Head of caudate nucleus (tissue), 42 donors: ENCODE measurements around the gene NENF.

Experiments used
- DNase-seq, 42 donors: peaks; one replicate each; pipeline versions ENCODE4 v3.0.0 to v3.0.0-alpha.2; 2020 to 2021; ENCODE audit warnings: mixed read lengths in 7 of 42
- intact Hi-C: fragments of 100-400 bp; cut with DNase I; formaldehyde crosslinking; loops from one replicate; pipeline ENCODE4 v1.15.0; 2022

Gene NENF

DNA sequence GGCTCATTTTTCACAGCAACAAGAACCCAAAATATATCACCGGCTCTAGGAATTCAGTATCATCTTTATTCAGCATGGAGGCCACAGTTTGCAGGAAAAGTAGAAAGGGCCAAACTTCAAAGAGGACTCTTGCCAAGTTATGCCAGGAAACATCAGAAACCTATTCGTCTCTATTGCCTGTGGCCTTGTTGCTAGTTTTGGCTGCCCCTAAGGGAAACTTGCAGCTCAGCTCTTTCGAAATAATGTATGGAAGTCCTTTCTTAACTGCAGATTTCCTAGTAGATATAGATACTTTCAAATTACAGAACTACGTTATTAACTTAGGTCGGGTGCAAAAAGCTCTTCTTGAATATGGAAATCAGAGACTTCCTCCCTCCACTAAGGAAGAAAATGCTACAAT is 4.2 kb upstream of the NENF start:
- intact Hi-C loops, result no loop called here
- no peak for DNase-seq

DNA sequence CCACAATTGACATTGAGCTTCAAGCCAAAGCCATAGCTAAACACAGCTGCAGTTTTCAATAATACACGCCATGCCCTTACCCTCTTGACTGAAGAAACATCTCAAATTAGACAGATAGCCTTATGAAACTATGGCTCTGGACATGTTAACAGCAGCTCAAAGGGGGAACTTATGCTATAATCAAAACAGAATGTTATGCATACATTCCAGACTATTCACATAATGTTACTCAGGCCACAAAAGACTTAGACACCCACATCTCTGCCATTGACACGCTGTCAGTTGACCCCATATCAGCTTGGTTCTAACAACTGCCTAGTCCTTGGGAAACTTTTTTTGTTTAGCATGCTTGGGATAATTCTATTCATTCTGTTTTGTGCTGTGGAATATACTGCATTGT is 2.3 kb upstream of the NENF start:
- no peak for DNase-seq
- intact Hi-C loops, result loop anchor here (5.0 kb wide), 1 partner anchor 63 kb away; no protein-coding TSS in a partner anchor

DNA sequence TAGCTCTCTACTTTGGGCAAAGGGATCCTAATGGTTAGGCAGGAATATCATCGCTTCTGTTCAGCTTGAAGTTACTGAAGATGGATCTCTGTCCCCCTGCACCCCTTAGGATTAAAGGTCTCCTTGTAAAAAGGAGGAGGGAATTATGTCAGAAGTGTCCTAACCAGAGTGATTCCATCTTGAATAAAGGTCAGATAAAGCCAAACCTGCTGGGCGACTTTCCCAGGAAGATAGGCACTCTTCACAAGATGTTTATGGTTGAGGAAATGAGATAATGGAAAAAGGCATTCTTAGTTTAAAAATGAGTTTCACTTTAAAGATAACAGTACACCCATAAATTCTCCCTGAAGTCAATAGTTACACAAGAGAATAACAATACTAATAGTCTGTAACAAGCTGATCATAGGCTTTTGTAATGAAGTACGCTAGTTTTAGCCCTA is 1.7 kb upstream of the NENF start:
- DNase-seq, result no peak
- intact Hi-C loops, result loop anchor here (5.0 kb wide), 1 partner anchor 64 kb away; no protein-coding TSS in a partner anchor

DNA sequence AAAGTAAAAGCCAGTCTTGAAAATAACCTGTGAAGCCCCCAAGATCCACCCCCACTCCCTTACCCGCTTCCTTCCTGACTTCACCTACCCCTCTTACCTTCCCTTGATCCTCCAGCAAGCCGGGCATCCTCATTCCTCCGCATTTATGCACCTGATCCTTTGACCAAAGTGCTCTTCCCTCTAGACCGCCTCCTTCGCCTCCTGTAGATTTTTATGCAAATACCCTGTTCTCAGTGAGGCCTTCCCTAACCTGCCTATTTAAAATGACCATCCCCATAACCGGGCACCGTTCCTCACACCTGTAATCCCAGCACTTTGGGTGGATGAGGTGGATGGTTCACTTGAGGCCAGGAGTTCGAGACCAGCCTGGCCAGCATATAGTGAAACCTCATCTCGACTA is 1.1 kb upstream of the NENF start:
- DNase-seq, result no peak
- intact Hi-C loops, result loop anchor here (2.0 to 5.0 kb wide), 2 partner anchors 17 to 64 kb away; partner anchors contain the start of gene PACC1

DNA sequence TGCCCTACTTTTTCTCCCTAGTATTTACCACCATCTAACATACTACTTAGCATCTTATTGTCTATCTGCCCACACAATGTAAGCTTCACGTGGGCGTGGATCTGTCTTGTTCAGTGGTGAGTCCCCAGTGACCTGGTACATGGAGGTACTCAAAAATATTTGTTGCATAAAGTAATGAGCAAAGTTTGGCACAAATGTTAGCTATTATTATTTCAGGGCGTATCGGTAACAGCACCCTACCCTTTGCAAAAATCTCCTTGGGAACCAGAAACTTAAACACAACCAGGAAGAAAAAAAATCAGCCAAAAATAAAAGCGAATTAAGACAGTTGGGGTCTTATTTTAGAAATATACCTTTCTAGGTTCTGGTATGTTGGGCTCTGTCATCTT is 454 bp upstream of the NENF start:
- no peak for DNase-seq
- intact Hi-C loops, result loop anchor here (2.0 to 5.0 kb wide), 2 partner anchors 17 to 65 kb away; partner anchors contain the start of gene PACC1

DNA sequence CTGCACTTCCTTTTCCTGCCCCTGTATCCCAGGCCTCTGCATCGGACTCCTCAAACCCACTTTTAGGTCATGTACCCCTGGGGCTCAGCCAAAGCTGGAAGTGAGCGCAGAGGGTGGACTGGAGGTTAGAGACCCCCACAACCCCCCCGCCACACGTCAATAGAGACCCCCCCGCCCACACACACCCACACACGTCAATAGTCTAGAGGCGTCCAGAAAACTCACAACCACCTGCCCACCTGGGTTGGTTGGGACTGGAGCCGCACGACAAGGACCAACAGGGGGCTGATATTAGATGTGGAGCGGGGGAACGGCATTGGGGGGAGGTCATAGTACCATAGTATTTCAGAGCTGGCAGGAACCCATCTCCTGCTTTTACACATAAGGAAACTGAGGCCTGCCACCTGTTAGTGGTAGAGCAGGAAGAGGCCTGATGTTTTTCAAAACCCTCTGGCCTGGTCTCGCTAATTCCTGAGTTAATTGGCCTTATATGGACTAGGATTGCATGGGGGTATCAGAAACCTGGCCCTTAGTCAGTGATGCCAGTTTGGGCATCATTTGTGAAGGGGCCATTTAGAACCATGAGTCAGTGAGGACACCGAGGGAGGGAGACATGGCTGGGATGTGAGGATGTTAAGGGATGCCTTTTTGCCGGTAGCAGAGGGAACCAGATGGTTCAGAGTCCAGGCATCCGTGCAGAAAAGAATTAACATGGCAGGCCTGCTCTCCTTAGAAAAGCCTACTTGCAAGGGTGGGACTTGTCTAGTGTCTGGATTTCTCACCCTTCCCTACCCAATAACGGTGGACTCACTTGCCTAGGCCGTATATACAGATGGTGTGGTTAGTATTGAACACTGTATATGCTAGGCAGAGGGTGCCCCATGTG is 1.1 kb downstream of the NENF start:
- intact Hi-C loops, result loop anchor here (2.0 to 5.0 kb wide), 2 partner anchors 19 to 67 kb away; partner anchors contain the start of gene PACC1
- DNase-seq, result peak in 3 of 42 donors; percentile 12 to 22 (median 21)

DNA sequence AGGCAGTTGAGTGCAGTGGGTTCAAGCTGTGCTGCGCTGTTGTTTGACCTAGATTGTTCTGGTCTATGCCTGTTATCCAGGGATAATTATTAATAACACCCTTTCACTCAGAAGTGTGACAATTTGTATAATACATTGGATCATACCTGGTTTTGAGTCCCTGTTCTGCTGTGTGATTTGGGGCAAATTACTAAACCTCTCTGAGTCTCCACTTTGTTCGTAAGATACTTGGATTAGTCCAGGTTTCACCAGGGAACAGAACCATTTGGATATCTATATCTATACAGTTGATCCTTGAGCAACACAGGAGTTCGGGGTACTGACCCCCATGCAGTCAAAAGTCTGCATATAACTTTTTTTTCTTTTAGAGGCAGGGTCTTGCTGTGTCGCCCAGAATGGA is 2.3 kb downstream of the NENF start:
- intact Hi-C loops, result loop anchor here (5.0 kb wide), 1 partner anchor 68 kb away; no protein-coding TSS in a partner anchor
- DNase-seq, result no peak

DNA sequence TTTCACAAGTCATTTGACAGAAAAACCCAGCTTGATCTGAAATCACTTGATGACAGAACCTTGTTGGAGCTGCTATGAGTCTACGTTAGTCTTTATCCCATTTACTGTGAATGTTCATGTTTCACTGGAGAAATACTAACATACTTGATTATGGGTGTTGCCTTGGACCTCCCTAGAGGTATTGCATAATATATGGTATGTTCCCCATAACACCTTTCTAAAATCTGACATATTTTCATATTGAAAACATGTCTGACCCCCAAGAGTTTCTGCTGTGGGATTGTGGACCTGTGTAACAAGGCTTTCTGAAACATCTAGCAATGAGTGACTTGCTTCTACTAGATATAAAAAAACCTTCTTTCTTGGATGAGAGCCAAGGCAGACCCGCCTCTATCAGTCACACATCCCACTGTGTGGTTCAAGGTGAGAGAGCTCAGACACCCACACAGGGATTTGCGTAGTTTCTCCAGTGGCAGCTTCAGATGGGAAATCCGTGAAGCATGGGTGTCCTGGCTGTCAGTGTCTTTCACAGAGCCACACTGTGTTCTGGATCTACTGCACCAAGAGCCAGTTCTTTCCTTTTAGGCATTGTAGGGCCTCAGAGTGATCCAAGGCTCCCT is 4.6 kb downstream of the NENF start:
- peak in 14 of 42 donors; percentile 21 to 85 (median 54) for DNase-seq
- intact Hi-C loops, result no loop called here

DNA sequence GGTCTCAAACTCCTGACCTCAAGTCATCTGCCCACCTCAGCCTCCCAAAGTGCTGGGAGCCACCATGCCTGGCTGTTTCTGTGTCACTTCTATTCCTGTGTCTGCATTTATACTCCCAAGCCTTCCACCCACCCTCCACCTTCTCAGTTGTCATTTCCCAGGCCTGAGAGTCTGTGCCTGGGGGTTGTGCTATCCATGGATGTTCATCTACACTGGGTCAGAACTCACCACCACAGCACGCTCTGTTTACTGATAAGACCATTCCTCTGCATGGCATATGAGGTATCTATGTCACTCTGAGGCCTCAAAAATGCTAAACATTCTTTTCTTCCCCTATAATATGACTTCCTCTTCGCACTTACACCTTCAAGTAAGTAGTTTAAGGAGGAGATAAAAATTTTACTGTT is 6.1 kb downstream of the NENF start:
- intact Hi-C loops, result no loop called here
- DNase-seq, result peak in 6 of 42 donors; percentile 17 to 65 (median 46)

DNA sequence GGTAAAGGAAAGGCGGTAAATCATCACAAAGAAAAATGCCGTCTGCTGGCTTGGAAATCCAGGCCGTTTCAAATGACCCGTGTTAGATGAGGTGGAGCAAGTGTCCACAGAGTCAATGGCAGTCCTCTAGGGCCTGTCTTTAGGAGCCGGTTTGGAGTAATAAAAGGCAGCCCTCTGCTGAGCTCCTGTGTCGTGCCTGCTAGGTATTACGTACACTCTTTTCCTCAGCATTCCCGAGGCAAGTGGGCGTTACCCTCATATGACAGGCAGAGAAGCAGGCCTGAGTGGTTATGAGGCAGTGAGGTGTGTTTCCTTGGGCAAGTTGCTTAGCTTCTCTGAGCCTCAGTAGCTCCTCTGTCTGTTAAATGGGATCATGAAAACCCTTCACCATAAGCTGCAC is 7.7 kb downstream of the NENF start:
- intact Hi-C loops, result no loop called here
- DNase-seq, result peak in 32 of 42 donors; percentile 30 to 89 (median 64)

DNA sequence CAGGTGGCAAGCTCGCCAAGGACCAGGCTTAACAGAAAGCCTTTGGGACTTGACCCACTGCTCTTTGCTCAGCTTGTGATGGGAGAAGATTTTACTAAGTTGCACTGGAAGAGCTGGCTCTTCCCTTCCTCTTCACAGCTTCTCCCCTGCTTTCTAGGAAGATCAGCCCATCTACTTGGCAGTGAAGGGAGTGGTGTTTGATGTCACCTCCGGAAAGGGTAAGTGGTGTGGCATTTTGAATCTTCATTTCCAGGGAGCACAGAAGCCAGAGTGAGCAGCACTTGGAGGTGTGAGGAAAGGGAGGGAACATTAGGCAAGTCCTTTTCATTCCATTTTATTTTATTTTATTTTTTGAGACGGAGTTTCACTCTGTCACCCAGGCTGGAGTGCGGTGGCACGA is 9.7 kb downstream of the NENF start:
- DNase-seq, result no peak
- intact Hi-C loops, result no loop called here

DNA sequence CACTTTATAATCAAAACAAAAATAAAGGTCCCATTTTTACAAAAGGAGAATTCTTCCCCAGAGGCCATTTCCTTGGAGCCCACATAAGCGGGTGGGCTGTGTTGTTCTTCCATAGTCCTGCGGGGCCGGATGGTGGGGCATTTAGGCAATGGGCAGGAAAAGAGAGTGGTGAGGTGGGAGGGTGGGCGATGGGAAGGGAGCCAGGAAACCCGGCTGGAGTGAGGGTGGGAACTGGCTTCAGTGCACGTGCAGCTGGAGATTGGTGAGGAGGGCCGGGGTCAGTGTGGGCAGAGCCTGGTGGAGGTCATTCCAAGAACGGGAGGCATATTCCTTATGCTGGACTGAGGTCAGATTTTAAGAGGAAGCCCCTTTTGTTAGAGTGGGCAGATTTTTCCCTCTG is 13.6 kb downstream of the NENF start:
- DNase-seq, result peak in 1 of 42 donors; percentile 40
- intact Hi-C loops, result no loop called here

DNA sequence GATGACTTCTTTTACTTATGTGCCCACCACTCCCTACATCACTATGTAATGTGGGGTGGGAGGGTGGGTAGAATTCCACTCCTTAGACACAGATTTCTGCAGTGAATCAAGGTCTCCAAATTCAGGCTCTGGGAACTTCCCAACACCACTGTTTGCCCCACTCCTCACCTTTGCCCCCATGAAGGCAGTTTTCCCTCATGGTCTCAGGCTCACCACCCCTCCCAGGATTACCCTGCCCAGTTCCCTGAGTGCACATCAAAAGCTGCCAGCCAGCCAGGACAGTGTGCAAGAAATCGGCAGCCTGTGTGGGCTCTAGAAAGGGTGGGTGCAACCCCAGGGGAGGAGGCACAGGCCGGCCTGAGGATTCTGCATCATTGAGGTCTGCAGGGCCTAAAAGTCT is 14.8 kb downstream of the NENF start:
- peak in 1 of 42 donors; percentile 34 for DNase-seq
- intact Hi-C loops, result no loop called here

DNA sequence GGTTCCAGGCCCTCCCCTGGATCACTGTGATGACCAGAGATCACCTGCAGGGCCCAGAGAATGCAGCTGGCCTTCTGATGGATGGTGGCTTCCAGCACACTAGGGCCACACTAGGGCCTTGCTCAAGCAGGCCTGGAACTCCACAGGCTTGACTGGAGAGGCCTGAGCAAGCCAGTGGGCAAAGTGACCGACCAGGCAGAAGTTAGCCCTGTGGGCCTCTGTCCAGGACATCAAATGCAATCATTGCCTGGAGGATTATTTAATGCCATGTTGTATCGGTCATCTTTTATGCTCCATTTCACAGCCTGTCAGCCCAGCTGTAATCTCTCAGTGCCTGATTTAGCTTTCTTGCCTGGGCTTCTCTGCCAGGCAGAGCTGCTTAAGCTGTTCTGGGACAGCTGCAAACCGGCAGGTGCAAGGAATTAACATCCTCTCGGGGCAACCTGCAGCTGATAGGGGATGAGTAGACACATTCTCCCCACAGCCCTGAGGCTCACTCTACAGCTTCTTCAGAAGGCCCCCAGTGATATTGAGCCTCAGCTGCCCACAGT is 17.7 kb downstream of the NENF start:
- intact Hi-C loops, result loop anchor here (10.0 kb wide), 2 partner anchors 166 to 766 kb away; partner anchors contain the start of gene PPP2R5A
- DNase-seq, result peak in 8 of 42 donors; percentile 36 to 69 (median 54)

DNA sequence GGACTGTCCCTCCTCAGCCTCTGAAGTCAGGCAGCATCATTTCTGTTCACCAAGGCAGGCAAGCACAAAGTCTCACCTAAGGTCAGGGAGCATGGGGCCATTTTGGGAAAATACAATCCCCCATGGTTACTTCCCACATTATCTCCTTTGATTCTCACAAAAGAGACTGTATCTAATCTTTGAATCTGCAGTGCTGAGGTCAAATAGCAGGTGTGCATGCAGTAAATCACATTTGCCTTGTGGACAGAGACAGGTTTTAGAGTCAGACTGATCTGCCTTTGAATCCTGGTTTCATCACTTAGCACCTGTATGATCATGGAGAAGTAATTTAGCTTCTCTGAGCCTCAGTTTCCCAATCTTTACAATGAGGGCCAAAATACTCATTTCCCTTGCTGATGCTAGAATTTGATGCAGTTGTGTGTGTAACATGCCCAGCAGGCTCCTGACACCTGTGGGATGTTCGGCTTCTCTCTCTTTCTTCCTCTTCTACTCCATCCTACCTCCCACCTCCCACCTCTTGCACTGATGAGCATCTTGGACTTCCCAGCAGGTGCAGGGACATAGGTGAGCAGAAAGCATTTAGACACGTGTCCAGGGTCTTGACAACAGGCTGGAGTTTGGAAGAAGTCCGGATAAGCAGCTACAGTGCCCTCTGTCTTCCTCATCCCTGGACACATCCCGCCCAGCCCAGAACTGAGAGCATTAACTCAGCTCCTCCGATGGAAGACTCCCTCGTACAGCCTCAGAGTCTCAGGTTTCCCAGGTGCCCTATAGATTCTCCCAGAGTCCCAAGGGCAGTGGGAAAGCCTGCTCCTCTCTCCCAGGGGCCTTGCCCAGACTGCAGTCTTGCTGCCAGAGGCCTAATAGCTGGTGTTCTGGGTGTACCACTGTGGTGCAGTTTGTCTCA is 18.9 kb downstream of the NENF start:
- no peak for DNase-seq
- intact Hi-C loops, result loop anchor here (10.0 kb wide), 2 partner anchors 167 to 767 kb away; partner anchors contain the start of gene PPP2R5A

DNA sequence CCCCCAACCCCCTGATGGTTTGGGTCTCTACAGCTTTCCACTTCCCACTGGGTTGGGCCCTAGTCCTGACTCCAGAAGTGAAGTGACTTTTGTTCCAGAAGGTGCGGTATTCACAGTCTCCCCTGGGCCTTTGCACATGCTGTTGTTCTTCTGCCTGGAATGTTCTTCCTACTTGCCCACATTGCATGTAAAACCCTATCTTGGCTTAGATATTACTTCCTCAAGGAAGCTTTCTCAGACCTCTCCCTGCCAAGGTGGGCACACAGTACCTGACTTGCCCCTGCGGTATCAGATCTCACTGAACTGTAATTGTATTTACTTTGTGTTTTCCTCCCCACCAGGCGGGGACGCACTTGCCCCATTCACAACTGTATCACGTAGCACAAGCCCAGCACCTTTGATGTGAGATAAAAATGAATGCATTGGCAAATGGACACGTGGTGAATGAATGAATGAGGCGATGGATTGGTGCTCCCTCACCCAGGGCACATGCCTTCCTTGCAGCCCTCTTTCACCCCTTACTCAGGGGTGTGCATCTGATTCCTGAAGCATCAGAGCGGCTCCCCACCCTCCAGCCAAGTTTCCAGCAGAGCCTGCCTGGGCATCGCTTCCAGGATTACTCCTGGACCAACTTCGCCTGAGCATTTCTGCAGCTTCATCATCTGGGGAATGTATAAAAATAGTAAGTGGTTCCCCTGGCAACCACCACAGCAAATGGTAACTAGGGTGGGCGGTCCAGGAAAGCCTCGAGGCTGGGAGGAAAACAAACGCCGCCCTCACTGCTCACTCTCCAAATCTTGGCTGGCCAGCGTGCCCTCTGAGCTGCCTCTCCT is 19.8 kb downstream of the NENF start:
- intact Hi-C loops, result loop anchor here (10.0 kb wide), 2 partner anchors 168 to 768 kb away; partner anchors contain the start of gene PPP2R5A
- DNase-seq, result peak in 29 of 42 donors; percentile 29 to 82 (median 56)

DNA sequence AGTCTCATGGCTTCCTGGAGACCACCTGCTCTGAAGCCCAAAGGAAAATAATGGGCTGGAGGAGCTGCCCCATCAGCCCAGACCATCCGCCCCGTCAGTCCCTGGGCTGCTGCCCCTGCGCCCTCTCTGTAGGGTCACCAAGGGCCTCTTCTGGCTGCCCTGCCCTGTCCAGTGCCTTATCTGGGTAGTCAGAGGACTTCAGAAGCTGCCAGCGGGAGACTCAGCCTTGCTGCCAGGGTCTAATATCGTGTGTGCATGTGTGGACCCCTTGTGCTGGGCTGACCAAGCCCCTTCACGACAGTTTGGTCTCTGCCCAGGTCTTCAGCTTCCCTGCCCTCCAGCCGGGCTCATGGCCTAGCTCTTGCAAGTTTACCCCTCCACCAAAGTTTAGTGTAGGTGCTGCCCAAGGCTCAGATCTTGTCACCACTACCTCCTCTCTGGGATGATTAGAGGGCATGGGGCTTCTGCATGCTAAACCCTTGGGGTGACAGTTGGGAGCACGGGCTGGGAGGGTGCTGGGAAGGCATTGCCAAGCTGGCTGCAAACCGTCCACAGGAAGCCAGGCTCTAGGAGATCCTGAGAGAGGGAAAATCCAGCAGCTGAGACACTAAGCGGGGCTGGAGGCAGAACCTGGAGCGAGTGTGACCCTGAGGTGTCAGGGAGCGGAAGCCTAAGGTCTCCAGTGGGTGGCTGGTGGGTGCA is 20.6 kb downstream of the NENF start:
- intact Hi-C loops, result loop anchor here (10.0 kb wide), 2 partner anchors 169 to 769 kb away; partner anchors contain the start of gene PPP2R5A
- no peak for DNase-seq
